Renal cortical epithelial cell (primary cell): Measurements from ENCODE around the gene HOMER3. TPM values are rescaled to one million over a fixed set of nuclear protein-coding genes. Genes with fewer than 3 reads are reported as not detected.

Experiments used
- DNase-seq: peaks from one replicate; pipeline ENCODE4 v3.0.0-alpha.2; 2011; ENCODE audit warnings: low read depth
- total RNA-seq: library from RNA; depleted of rRNA; stranded (reverse); fragments of >200 nt; gene quantifications from 2 replicates; pipeline ENCODE4 v1.2.3, GENCODE V29; 2014

The HOMER3 gene
- total RNA-seq = 83.2 and 93.7 TPM in 2 replicates

- DNase-seq = no peak
These were observed at the start of gene HOMER3 for GRCh38 chr19:18940769-18941627. TSS of gene HOMER3 (minus strand) at chr19:18941217. CDS start at chr19:18938982, 2,235 bp downstream.

DNA sequence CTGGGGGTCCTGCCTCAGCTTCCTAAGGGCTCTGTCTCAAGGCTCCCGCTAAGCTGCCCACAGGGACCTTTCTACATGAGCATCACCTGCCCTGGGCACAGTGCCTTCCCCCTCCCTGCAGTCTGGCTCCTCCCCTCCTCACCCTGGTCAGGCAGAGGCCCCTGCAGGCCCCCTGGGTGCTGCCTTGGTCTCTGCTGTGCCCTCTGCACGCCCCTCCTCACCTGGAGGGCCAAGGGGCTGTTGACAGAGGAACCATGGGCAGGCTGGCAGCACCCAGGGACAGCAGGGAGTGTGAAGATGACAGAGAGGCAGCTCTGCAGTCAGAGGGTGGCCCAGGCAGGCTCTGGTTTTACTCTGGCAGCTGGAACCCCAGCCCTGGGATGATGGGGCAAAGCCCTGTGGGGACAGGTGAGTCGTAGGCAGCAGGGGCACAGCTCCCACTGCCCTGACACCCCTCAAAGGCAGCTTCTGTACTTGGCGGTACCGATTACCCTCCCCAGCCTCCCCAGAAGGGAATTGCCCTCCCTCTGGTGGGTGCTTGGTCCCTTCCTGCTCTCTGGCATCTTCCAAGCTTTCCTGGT, 49.2 kb upstream of the HOMER3 start:
- no peak for DNase-seq

DNA sequence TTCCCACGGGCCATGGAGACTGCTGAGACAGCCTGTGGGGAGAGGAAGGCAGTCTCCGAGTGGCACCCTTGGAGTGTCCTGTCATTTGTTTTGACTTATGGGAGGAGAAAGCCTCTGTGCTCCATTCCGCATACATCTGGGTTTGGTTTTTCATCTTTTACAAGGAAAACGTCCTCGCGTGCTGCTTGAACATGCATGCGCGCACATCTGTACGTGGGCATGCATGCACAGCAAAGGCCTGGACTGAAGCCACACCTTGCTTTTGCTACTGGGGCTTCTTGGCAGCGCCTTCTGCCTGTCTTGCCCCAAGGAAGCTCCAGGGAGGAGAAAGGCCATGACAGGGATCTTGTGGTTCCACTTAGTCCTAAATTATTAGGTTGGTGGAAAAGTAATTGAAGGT, 48.3 kb upstream of the HOMER3 start:
- no peak for DNase-seq

GRCh38 chr19:18987456-18987855, 46.4 kb upstream of the HOMER3 start:
- no peak for DNase-seq

DNA sequence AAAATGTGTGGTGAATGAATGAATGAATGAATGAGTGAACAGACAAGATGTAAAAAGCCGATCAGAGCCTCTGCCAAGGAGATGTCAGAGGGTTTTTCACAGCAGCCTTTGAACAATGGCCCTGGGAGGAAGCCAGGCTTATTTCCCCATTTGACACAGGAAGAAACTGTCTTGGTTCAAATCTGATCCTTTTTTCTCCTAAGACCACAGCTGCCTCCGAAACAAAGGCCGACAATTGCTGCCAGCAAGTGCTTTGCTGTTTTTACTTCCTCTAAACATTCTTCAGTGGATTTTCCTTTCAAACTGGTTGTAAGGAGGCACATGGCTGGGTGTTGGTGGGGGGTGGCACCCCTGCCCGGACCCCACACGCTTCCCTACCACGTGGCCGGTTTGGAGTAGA, 44.2 kb upstream of the HOMER3 start:
- no peak for DNase-seq

DNA sequence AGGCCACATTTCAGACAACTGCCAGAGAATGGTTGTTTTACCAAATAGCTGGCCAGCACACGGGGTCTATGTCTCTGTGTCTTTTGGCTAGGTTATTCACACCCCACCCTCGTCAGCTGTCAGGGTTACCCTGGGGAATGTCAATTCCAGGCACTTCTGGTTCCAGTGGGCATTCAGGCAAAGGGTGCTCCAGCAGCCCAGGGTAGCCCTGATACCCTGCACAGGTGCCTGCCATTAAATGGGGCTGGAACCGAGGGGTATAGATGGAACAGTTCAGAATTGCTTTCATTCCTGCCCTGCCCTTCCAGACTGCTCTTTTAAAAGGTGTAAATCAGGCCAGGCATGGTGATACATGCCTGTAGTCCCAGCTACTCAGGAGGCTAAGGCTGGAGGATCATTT, 43.2 kb upstream of the HOMER3 start:
- no peak for DNase-seq

GRCh38 chr19:18982669-18983068, 41.7 kb upstream of the HOMER3 start:
- DNase-seq = no peak

DNA sequence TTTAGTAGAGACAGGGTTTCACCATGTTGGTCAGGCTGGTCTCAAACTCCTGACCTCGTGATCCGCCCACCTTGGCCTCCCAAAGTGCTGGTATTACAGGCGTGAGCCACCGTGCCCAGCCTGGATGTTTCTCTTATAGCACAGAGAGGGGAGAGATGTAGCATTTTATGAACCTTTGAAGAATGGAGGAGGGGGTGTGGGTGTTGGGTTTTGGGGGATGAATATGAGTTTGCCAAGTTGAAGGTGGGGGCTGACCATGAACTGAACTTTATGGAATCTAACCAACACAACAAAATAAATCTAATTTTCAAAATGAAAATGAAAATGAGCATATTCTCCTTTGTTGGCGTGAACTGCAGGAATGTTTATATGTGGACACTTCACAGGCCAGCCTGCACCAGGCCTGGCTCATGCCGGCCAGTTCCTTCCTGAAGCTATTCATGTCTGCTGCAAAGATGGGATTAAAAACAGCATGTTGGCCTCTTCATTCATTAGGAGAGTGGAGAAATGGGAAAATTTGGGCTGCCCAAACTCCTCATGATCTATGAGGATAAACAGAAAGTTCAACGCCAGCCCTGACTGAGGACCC, 39.5 kb upstream of the HOMER3 start:
- no peak for DNase-seq

GRCh38 chr19:18978616-18979015, 37.6 kb upstream of the HOMER3 start:
- DNase-seq = peak; percentile 69

DNA sequence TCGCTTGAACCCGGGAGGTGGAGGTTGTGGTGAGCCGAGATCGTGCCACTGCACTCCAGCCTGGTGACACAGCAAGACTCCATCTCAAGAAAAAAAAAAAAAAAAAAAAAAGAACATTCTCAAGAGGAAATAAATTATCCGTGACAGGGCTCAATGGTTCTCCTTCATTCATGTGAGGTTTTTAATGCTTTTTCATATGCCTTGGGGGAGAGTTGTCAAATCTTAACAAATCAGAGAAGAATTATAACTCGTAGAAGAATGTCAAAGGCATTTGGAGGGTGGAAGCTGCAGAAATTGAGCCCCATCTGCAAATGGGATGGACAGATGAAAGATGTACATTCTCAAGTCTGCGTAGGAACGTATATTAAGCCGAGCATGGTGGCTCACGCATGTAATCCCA, 34.9 kb upstream of the HOMER3 start:
- DNase-seq = peak; percentile 30

- peak; percentile 49 for DNase-seq
These were observed 34.0 kb upstream of the HOMER3 start for GRCh38 chr19:18975011-18975410.

DNA sequence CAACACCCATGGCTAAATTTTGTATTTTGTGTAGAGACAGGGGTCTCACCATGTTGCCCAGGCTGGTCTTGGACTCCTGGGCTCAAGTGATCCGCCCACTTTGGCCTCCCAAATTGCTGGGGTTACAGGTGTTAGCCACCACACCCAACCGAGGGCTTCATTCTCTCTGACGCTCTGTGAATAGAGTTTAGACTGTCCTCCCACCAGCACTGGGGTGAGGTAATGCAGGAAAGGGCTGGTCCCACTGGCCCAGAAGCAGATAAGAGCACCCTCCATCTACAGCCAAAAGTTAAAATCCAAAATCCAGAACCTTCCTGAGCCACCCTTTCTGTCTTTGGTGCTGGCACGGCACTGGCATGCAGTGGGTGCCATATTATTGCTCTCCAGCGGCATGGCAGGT, 31.8 kb upstream of the HOMER3 start:
- DNase-seq = no peak

DNA sequence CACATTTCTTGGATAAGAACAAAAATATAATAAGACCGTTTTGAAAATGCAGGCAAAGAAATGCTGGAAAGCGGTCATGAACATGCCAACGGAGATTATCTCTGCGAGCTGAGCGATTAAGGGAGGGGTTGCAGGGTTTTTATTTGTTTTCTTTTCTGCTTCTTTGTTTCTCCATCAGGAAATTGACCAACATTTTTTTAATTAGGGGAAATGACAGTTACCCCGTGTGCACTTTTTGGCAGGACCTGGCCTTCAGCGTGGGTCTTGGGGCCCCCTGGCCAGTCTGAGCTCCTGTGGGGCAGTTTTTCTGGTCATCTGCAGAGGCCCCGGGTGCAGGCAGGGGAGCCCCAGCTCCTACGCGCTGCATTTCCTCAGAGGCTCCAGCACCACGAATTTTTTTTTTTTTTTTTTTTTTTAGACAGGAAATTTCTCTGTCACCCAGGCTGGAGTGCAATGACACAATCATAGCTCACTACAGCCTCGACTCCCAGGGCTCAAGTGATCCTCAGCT, 31.3 kb upstream of the HOMER3 start:
- no peak for DNase-seq

DNA sequence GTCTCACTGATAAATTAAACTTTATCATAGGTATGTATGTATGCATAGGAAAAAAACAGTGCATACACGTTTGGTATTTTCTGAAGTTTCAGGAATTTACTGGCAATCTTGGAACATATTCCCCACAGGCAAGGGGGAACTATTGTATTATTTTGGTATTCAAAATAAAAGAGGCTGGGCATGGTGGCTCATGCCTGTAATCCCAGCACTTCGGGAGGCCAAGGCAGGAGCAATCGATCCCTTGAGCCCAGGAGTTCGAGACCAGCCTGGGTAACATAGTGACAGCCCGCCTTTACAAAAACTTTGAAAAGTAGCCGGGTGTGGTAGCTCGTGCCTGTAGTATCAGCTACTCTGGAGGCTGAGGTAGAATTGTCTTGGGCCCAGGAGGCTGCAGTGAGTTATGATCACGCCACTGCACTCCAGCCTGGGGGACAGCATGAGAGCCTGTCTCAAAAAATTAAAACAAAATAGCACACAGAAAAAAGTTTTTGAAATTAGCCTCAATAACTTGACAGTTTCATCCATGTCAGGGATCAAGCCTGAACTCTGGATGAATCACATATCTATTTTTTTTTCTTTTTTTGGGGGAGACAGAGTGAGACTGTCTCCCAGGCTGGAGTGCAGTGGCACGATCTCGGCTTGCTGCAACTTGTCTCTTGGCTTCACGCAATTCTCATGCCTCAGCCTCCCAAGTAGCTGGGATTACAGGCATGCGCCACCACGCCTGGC, 29.1 kb upstream of the HOMER3 start:
- DNase-seq = no peak

DNA sequence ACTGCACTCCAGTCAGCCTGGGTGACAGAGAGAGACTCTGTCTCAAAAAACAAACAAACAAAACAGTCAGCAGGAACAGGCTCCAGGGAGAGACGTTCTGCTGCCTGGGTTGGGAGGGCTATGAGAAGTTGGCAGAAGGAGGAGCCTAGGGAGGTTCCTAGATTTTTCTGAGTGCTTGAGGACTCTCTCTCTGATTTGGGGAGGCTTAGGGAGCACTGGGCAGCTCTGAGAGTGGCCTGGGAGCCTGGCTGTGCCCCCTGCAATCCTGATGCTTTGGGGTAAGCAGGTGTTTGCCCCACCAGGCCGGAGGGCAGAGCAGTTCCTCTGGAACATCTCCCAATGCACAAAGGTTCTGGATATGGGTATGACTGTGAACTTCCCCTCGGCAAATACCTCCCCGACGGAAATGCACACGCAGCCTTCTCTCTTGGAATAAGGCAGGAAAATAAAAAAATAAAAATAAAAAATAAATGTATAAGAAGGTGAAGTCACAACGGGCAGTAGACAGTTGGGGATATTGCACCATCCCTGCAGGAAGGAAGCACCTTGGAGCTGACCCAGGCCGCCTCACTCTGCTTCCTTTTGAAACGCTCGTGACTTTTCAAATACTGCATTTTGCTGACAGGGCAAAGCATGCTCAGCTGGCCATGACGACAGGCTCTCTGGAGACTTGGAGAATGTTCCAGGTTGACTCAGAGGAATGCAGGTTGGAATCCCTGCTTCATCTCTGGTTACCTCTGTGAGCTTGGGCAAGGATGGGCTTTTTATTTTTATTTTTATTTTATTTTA, 26.5 kb upstream of the HOMER3 start:
- DNase-seq = peak; percentile 94

DNA sequence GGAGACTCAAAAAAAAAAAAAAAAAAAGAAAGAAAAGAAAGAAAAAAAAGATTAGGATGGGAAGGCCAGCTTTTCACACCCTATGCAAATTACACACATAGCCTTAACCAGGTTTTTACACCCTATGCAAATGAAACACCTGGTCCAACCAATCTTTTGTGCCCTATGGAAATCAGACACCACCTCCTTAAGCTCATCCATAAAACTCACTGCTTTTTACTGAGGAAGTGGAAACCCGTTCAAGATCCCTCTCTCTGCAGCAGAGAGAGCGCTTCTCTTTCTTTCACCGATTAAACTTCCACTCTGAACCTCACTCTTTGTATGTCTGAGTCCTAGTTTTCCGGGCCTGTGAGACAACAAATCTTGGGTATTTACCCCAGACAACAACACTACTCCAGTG, 25.3 kb upstream of the HOMER3 start:
- no peak for DNase-seq

DNA sequence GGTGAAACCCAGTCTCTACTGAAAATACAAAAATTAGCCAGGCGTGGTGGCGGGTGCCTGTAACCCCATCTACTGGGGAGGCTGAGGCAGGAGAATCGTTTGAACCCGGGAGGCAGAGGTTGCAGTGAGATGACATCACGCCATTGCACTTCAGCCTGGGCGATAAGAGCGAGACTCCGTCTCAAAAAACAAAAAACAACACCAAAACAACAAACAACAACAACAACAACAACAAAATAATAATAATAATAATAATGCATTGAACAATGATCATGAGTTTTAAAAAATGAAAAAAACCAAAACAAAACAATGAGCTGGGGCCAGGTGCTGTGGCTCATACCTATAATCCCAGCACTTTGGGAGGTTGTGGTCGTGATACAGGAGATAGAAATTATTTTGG, 23.1 kb upstream of the HOMER3 start:
- DNase-seq = no peak

- no peak for DNase-seq
These were observed 21.0 kb upstream of the HOMER3 start for GRCh38 chr19:18961767-18962620.

DNA sequence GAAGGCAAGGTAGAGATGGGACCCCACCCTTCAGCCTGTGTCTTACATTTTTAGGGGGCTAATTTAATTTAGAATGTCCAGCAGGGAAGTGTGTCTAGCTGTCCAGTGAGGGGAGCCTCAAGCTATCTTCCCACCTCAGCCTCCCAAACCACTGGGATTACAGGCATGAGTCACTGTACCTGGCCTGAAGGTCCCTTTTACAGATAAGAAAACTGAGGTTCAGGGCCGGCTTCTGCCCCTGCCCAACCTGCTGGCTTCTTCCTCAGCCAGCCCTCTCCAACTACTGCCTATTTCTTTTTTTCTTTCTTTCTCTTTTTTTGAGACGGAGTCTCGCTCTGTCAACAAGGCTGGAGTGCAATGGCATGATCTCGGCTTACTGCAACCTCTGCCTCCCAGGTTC, 19.4 kb upstream of the HOMER3 start:
- DNase-seq = no peak

- no peak for DNase-seq
These were observed 14.0 kb upstream of the HOMER3 start for GRCh38 chr19:18955042-18955441.
